Suprapubic skin (tissue), 4 donors: Measurements from ENCODE around the gene LIMS2. TPM values are rescaled to one million over a fixed set of nuclear protein-coding genes. Genes with fewer than 3 reads are reported as not detected.

Source experiments
- DNase-seq, 2 donors: peaks; one replicate each; pipeline ENCODE4 v3.0.0-alpha.2; 2019; ENCODE audit warnings: low spot score in 2 of 2
- H3K27ac ChIP-seq: fragments of 200-600 bp; sonication (generic); one replicate; pipeline ENCODE4 v1.5.1; 2019
- H3K27me3 ChIP-seq: fragments of 200-600 bp; sonication (generic); one replicate; pipeline ENCODE4 v1.5.1; 2019
- H3K36me3 ChIP-seq: fragments of 200-600 bp; sonication (generic); one replicate; pipeline ENCODE4 v1.5.1; 2019
- H3K4me1 ChIP-seq: fragments of 200-600 bp; sonication (generic); one replicate; pipeline ENCODE4 v1.5.1; 2019
- H3K4me3 ChIP-seq: fragments of 200-600 bp; sonication (generic); one replicate; pipeline ENCODE4 v1.5.1; 2019; ENCODE audit warnings: mild to moderate bottlenecking
- H3K9me3 ChIP-seq: fragments of 200-600 bp; sonication (generic); one replicate; pipeline ENCODE4 v1.5.1; 2019
- EP300 ChIP-seq: sonication (generic); formaldehyde crosslinking; IDR thresholded peaks from one replicate; pipeline ENCODE4 v1.6.1; 2017; ENCODE audit warnings: antibody characterized with exemption
- POLR2A ChIP-seq, 2 donors: fragments of 450-650 bp; IDR thresholded peaks; one replicate each; pipeline ENCODE4 v1.6.1; 2017; ENCODE audit warnings: antibody characterized with exemption in 2 of 2, mild to moderate bottlenecking in 2 of 2, moderate library complexity in 2 of 2
- POLR2AphosphoS5 ChIP-seq, 3 donors: sonication (generic); formaldehyde crosslinking; IDR thresholded peaks; one replicate each; pipeline ENCODE4 v1.6.1; 2017; ENCODE audit warnings: antibody characterized with exemption in 3 of 3
- WGBS: methylation state at CpG from one replicate; pipeline ENCODE4 v1.1.5; 2018; 5-methylcytosine and 5-hydroxymethylcytosine counted together
- total RNA-seq, 4 donors: library from RNA; depleted of rRNA; stranded (reverse); fragments of >200 nt; gene quantifications; one replicate each; pipeline ENCODE4 v1.1.0, GENCODE V29; 2016
- TF ChIP-seq, protein P1 (sequence below), 2 donors: fragments of 200-600 bp in 1 of 2; fragments of 450-650 bp in 1 of 2; sonication (generic) in 1 of 2; IDR thresholded peaks; one replicate each; pipeline ENCODE4 v1.5.1; 2016 to 2019; ENCODE audit warnings: antibody characterized with exemption in 2 of 2, mild to moderate bottlenecking in 1 of 2, moderate library complexity in 1 of 2

The LIMS2 gene
- total RNA-seq, 4 donors from 2014 or later, result 9.2 to 40.0 (median 15.4) TPM

DNA sequence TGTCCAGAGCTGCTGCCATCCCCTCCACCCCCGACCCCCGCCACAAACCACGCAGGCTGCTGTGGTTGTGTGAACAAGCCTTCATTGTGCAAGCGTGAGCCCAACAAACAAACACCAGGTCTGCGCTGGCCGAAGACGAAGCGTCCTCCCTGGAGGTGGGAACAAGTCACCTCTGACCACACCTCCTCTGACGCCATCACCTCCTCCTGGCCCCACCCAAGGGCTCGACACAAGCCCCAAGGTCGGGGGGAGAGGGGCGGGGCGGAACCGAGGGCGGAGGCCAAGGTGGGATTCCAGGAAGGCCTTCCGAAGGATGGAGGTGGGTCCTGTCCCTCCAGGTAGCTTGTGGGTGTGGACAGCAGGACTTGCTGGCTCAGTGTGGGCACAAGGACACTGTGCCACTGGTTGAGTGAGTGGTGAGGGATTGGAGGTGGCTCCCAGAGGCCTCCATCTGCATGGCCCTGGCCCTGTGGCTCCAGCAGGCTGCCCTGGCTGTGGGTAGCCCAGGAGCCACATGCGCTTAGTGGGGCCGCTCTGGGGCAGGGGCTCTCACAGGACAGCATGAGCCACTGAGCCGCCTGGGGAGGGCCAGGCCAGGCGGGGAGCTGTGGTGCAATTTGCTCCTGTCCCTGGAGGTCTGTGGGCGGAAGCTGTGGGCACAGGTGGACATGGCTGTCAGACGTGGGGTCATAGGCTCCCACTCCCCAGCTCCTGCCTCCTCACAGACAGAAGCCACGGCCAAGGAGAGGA is 36.8 kb downstream of the LIMS2 start:
- no peaks in the 10 kb centered on the region for H3K36me3 ChIP-seq
- peaks cover 31% of the 10 kb centered on the region for H3K4me1 ChIP-seq
- TF ChIP-seq POLR2AphosphoS5 (IDR thresholded peaks at IDR 0.05) (no peak), EP300 (no peak), POLR2A (IDR thresholded peaks at IDR 0.05) (no peak)
- TF ChIP-seq, protein P1, sequence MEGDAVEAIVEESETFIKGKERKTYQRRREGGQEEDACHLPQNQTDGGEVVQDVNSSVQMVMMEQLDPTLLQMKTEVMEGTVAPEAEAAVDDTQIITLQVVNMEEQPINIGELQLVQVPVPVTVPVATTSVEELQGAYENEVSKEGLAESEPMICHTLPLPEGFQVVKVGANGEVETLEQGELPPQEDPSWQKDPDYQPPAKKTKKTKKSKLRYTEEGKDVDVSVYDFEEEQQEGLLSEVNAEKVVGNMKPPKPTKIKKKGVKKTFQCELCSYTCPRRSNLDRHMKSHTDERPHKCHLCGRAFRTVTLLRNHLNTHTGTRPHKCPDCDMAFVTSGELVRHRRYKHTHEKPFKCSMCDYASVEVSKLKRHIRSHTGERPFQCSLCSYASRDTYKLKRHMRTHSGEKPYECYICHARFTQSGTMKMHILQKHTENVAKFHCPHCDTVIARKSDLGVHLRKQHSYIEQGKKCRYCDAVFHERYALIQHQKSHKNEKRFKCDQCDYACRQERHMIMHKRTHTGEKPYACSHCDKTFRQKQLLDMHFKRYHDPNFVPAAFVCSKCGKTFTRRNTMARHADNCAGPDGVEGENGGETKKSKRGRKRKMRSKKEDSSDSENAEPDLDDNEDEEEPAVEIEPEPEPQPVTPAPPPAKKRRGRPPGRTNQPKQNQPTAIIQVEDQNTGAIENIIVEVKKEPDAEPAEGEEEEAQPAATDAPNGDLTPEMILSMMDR (IDR thresholded peaks at IDR 0.05), result no peak
- H3K9me3 ChIP-seq, result no peaks in the 10 kb centered on the region
- 66% methylated on average over 18 of the region's 23 CpGs for WGBS
- no peak for DNase-seq
- peak overlapping the region; percentile 12 for H3K27ac ChIP-seq
- H3K27me3 ChIP-seq, result no peaks in the 10 kb centered on the region
- no peak overlapping the region for H3K4me3 ChIP-seq

DNA sequence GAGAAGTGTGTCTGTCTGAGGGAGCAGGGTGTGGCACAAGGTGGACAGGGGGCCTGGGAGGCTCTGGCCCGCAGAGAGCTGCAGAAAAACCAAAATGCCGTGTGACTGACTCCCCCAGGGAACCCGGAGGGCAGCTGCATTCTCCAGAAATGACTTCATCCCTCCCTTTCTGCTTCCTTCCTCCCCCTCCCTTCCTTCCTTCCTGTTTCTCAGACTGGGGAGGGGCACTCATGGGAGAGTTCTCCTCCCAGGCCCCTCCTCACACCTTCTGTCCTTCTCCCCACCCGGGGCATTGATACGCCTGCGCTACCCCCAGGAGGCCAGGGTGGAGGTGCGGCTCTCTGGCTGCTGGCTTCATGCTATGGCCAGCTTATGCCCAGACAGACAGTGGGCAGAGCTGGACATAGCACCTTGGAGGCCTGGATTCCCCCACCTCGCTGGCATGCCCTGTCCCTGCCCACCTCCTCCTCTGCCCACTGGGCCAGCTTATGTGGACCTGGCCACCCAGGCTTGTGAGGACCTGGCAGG is 37.5 kb downstream of the LIMS2 start:
- 36% methylated on average over 8 of the region's 8 CpGs for WGBS
- Histone ChIP-seq H3K4me3 (no peak overlapping the region), H3K4me1 (peaks cover 31% of the 10 kb centered on the region), H3K27ac (peak overlapping the region; percentile 12), H3K36me3 (no peaks in the 10 kb centered on the region), H3K27me3 (no peaks in the 10 kb centered on the region), H3K9me3 (no peaks in the 10 kb centered on the region)
- DNase-seq, result no peak
- TF ChIP-seq, protein P1 (IDR thresholded peaks at IDR 0.05), result no peak
- no peak for TF ChIP-seq EP300
- no peak for TF ChIP-seq POLR2AphosphoS5 (IDR thresholded peaks at IDR 0.05)
- TF ChIP-seq POLR2A (IDR thresholded peaks at IDR 0.05), result no peak

DNA sequence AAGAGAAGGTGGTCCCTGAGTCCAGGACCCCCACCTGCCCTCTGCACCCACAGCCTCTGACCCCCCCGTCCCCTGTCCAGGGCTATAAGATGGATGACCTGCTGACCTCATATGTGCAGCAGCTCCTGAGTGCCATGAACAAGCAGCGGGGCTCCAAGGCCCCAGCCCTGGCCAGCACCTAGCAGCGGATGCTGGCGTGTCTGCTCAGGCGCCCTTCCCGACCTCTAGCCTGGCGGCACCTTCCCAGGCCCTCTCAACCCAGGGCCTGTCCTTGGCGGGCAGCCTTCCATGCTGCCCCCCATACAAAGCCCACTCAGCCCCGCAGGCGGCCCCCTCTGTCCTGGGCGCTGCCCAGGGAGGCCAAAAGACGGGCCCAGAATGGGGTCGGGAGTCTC is 38.1 kb downstream of the LIMS2 start:
- Histone ChIP-seq H3K4me1 (peaks cover 31% of the 10 kb centered on the region), H3K9me3 (no peaks in the 10 kb centered on the region), H3K36me3 (no peaks in the 10 kb centered on the region), H3K4me3 (no peak overlapping the region), H3K27ac (peak overlapping the region; percentile 53), H3K27me3 (no peaks in the 10 kb centered on the region)
- DNase-seq, result no peak
- WGBS, result 75% methylated on average over 12 of the region's 13 CpGs
- TF ChIP-seq POLR2AphosphoS5 (IDR thresholded peaks at IDR 0.05) (no peak), EP300 (no peak), POLR2A (IDR thresholded peaks at IDR 0.05) (no peak)
- TF ChIP-seq, protein P1 (IDR thresholded peaks at IDR 0.05), result no peak

DNA sequence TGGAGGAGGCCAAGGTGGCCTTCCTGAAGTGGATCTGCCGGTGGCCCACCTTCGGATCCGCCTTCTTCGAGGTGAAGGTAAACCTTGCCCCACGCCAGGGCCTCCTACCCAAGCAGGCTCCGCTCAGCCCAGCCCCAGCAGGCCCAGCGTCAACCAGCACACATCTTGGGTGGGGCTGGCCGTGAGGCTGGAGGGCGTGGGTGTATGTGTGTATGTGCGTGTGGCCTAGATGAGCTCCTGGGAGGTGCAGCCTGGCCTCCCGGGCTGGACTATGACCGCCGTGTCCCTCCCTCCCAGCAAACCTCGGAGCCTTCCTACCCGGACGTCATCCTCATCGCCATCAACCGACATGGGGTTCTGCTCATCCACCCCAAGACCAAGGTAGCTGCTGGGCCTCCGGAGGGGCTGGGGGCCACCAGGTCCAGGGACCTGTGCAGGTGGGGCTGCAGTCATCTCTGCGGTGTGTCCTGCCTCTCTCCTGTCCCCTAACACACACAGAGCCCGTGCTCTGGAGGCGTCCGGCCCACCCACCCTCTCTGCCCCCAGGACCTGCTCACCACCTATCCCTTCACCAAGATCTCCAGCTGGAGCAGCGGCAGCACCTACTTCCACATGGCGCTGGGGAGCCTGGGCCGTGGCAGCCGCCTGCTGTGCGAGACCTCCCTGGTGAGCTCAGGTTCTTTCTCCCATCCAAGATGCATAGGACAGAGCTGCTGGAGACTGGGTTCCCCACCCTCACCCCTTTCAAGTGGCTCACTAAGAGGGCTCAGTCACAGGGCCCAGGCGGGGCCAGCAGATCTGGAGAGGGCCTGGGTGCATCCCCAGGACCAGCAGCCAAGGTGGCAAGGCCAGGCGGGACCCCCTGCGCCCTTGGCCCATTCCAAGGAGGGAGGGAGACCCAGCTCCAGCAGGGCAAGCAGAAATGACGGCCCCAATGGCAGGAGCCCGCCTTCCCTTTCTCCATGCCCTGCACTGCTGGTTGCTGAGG is 38.8 kb downstream of the LIMS2 start:
- TF ChIP-seq, protein P1 (IDR thresholded peaks at IDR 0.05), result no peak
- TF ChIP-seq POLR2AphosphoS5 (IDR thresholded peaks at IDR 0.05) (no peak), EP300 (no peak), POLR2A (IDR thresholded peaks at IDR 0.05) (no peak)
- 90% methylated on average over 19 of the region's 33 CpGs for WGBS
- DNase-seq, result no peak
- H3K4me3 ChIP-seq, result no peak overlapping the region
- no peaks in the 10 kb centered on the region for H3K36me3 ChIP-seq
- peaks cover 31% of the 10 kb centered on the region for H3K4me1 ChIP-seq
- no peaks in the 10 kb centered on the region for H3K9me3 ChIP-seq
- H3K27ac ChIP-seq, result peak overlapping the region; percentile 53
- H3K27me3 ChIP-seq, result no peaks in the 10 kb centered on the region
